Prostate gland (tissue), 2 donors: ENCODE results near the gene BCL6. TPM values are rescaled to one million over a fixed set of nuclear protein-coding genes. Genes with fewer than 3 reads are reported as not detected.

Experiments
- DNase-seq: peaks from one replicate; pipeline ENCODE4 v3.0.0-alpha.2; 2019; ENCODE audit warnings: low spot score
- H3K27ac ChIP-seq, 2 donors: fragments of 200-600 bp; sonication (generic); 2 replicates each; pipeline ENCODE4 v1.5.1; 2017 to 2019
- H3K27me3 ChIP-seq: fragments of 200-600 bp; sonication (generic); replicated peaks from 2 replicates; pipeline ENCODE4 v1.5.1; 2019; ENCODE audit not compliant: insufficient read depth
- H3K36me3 ChIP-seq, 2 donors: fragments of 200-600 bp; sonication (generic); 1 replicate in 1 of 2; 2 replicates in 1 of 2; pipeline versions ENCODE4 v1.5.1 to v1.8.1; 2017 to 2019
- H3K4me1 ChIP-seq: fragments of 200-600 bp; sonication (generic); replicated peaks from 2 replicates; pipeline ENCODE4 v1.5.1; 2019
- H3K4me3 ChIP-seq, 2 donors: fragments of 200-600 bp; sonication (generic); 2 replicates each; pipeline ENCODE4 v1.5.1; 2017 to 2019
- H3K9me3 ChIP-seq: fragments of 200-600 bp; sonication (generic); 2 replicates; pipeline ENCODE4 v1.5.1; 2017
- POLR2A ChIP-seq: fragments of 450-650 bp; IDR thresholded peaks from one replicate; pipeline ENCODE4 v1.6.1; 2016; ENCODE audit warnings: antibody characterized with exemption, mild to moderate bottlenecking
- POLR2AphosphoS5 ChIP-seq: sonication (generic); formaldehyde crosslinking; IDR thresholded peaks from one replicate; pipeline ENCODE4 v1.6.1; 2017; ENCODE audit warnings: antibody characterized with exemption
- WGBS: methylation state at CpG from one replicate; pipeline ENCODE4 v1.1.5; 2018; 5-methylcytosine and 5-hydroxymethylcytosine counted together
- intact Hi-C: fragments of 100-400 bp; cut with DNase I; formaldehyde crosslinking; loops from one replicate; pipeline ENCODE4 v1.14.2; 2022
- total RNA-seq, 2 donors: library from RNA; depleted of rRNA; stranded (reverse); fragments of >200 nt; gene quantifications; one replicate each; pipeline ENCODE4 v1.1.0, GENCODE V29; 2016
- TF ChIP-seq, protein P1 (sequence below), 4 experiments: fragments of 200-600 bp in 2 of 4; fragments of 450-650 bp in 2 of 4; sonication (generic) in 2 of 4; IDR thresholded peaks; 1 replicate in 3 of 4; 2 replicates in 1 of 4; pipeline ENCODE4 v1.5.1; 2016 to 2019; ENCODE audit warnings: antibody characterized with exemption in 4 of 4, mild to moderate bottlenecking in 2 of 4, moderate library complexity in 2 of 4

Gene BCL6
- total RNA-seq, 2 donors from 2014 or later = 50.1 to 105 TPM

DNA sequence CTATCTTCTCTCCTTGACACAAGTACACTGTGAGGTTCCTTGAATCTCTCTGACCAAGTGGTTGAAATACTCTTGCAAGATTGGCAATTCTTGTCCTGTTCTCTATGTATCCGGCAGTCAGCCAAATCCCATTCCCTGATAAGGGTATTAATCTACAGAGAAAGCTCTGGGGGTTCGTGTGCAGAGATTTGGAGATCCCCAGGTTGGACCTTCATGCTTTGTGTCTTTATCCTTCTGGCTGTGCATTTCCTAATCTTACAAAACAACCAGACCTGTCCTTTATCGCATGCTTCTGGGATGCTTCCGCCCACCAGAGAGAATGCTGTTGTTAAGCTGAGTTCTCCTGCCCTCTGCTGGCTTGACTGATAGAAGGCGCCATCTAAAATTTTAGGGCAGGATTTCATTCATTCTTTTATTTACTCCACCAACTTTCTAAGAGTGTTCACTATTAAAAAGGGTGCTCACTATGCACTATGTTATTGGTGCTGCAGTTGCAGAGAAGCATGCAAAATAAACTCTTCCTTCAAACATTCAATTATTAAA lies 66.5 kb downstream of the BCL6 start:
- Histone ChIP-seq H3K4me3 (no peak overlapping the region), H3K27me3 (peaks cover under 1% of the 10 kb centered on the region), H3K9me3 (no peaks in the 10 kb centered on the region), H3K27ac (no peak overlapping the region), H3K4me1 (no peaks in the 10 kb centered on the region), H3K36me3 (no peaks in the 10 kb centered on the region)
- peak; percentile 17 for DNase-seq
- intact Hi-C loops = loop anchor here (1.0 to 2.0 kb wide), 2 partner anchors 359 to 458 kb away; no protein-coding TSS in a partner anchor
- TF ChIP-seq, protein P1, sequence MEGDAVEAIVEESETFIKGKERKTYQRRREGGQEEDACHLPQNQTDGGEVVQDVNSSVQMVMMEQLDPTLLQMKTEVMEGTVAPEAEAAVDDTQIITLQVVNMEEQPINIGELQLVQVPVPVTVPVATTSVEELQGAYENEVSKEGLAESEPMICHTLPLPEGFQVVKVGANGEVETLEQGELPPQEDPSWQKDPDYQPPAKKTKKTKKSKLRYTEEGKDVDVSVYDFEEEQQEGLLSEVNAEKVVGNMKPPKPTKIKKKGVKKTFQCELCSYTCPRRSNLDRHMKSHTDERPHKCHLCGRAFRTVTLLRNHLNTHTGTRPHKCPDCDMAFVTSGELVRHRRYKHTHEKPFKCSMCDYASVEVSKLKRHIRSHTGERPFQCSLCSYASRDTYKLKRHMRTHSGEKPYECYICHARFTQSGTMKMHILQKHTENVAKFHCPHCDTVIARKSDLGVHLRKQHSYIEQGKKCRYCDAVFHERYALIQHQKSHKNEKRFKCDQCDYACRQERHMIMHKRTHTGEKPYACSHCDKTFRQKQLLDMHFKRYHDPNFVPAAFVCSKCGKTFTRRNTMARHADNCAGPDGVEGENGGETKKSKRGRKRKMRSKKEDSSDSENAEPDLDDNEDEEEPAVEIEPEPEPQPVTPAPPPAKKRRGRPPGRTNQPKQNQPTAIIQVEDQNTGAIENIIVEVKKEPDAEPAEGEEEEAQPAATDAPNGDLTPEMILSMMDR (IDR thresholded peaks at IDR 0.05) = peak; percentile 39 to 68 (median 62)
- TF ChIP-seq POLR2AphosphoS5 = no peak
- 22% methylated on average over 5 of the region's 5 CpGs for WGBS

DNA sequence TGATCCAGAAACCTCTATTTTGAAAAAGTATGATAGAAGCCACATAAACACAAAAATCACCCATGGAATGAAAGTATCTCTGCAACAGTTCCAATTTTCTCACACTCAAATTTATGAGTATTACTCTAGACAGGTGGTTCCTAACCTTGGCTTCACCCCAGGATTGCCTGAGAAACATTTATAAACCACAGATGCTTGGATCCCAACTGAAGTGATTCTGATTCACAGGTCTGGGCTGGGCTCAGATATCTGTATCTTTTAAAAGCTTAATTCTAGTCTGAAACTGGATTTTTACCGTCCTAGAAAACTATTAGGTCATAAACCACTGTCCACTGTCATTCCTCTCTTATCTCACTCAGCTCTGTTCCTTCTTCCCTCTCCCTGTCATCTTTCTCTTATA lies 67.7 kb downstream of the BCL6 start:
- 21% methylated on average over 1 of the region's 1 CpG for WGBS
- intact Hi-C loops = loop anchor here (2.0 kb wide), 1 partner anchor 457 kb away; no protein-coding TSS in a partner anchor

DNA sequence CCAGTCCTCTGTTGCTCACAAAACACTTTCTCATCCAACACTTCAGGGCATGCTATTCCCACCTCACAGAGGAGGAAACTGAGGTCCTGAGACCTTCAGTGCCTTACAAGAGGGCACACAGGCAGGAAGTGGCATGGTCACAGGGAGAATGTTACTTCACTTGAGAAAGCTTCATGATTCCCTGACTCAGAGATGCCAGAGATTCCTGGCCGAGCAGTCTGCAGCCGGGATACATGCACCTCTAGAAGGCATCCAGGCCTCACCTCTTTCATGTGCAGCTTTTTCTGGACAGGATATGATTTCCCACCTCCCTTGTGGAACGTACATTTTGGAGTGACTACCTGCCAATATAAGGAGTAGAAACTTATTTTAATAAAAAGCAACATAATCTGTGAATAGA lies 72.3 kb downstream of the BCL6 start:
- WGBS = 51% methylated on average over 3 of the region's 3 CpGs
- TF ChIP-seq, protein P1 (IDR thresholded peaks at IDR 0.05) = no peak
- TF ChIP-seq POLR2A (no peak), POLR2AphosphoS5 (no peak)
- no peak for DNase-seq
- Histone ChIP-seq H3K9me3 (no peaks in the 10 kb centered on the region), H3K27me3 (peaks cover 19% of the 10 kb centered on the region), H3K27ac (no peak overlapping the region), H3K36me3 (no peaks in the 10 kb centered on the region), H3K4me3 (no peak overlapping the region), H3K4me1 (no peaks in the 10 kb centered on the region)
- intact Hi-C loops = no loop called here

More for the DNA sequence above, 67.7 kb downstream of the BCL6 start:
- H3K36me3 ChIP-seq = no peaks in the 10 kb centered on the region
- no peak for DNase-seq
- no peaks in the 10 kb centered on the region for H3K4me1 ChIP-seq
- peaks cover 3% of the 10 kb centered on the region for H3K27me3 ChIP-seq
- TF ChIP-seq, protein P1 (IDR thresholded peaks at IDR 0.05) = no peak
- H3K9me3 ChIP-seq = no peaks in the 10 kb centered on the region
- H3K27ac ChIP-seq = no peak overlapping the region
- H3K4me3 ChIP-seq = no peak overlapping the region

Other genes starting within 250 kb of the BCL6 start
- gene SST, start 75.1 kb downstream of the BCL6 start, total RNA-seq = not detected
- gene RTP2, start 42.9 kb downstream of the BCL6 start, total RNA-seq = not detected